HCT116 (cell line): ENCODE measurements around the gene PARVA. TPM values are rescaled to one million over a fixed set of nuclear protein-coding genes. Genes with fewer than 3 reads are reported as not detected.

ENCODE experiments used
- ATAC-seq: fragments of 200-7000 bp; cut with Tn5 transposase; 2 replicates; pipeline ENCODE4 v1.9.1; 2020; ENCODE audit warnings: mild to moderate bottlenecking, moderate library complexity
- BruUV-seq: library from RNA; stranded (reverse); fragments of 400-500 nt; replicated peaks from 2 replicates; lab custom pipeline; 2021; lab: Mats Ljungman, UMichigan
- CTCF ChIA-PET: fragments of 300-600 bp; sonication (Branson Sonifier 250); formaldehyde crosslinking; loops from one replicate; lab custom pipeline; 2021; ENCODE audit warnings: antibody characterized with exemption; lab: Charles Lee
- POLR2A ChIA-PET: fragments of 300-600, 350-600 bp; sonication (Branson Sonifier 250); formaldehyde crosslinking; loops from one replicate; lab custom pipeline; 2021; ENCODE audit warnings: antibody characterized with exemption; lab: Charles Lee
- RAD21 ChIA-PET, 2 experiments: fragments of 300-600 bp; sonication (Branson Sonifier 250); formaldehyde crosslinking; loops; one replicate each; lab custom pipeline; 2023; ENCODE audit warnings: low total read pairs in 2 of 2; ENCODE audit not compliant: uncharacterized antibody in 2 of 2, unreplicated experiment in 2 of 2, low non-redundant PET in 1 of 2; lab: Charles Lee
- DNase-seq: peaks from one replicate; pipeline ENCODE4 v3.0.0-alpha.2; 2010; ENCODE audit warnings: low read depth, low spot score
- H2AFZ ChIP-seq: fragments of 200-600 bp; shearing (Covaris generic), sonication (generic); 2 replicates; pipeline ENCODE4 v1.6.1; 2017; ENCODE audit warnings: low read depth, mixed run types, mixed read lengths, antibody characterized with exemption, low read length; ENCODE audit not compliant: poor library complexity, severe bottlenecking
- H3K27ac ChIP-seq: 2 replicates; pipeline ENCODE4 v1.5.1; 2012; ENCODE audit warnings: low read depth, low read length
- H3K27me3 ChIP-seq: fragments of 200-600 bp; sonication (generic); 2 replicates; pipeline ENCODE4 v1.6.1; 2016; ENCODE audit warnings: mixed run types, low read length, mixed read lengths; ENCODE audit not compliant: insufficient read depth
- H3K36me3 ChIP-seq, 2 experiments: fragments of 200-500 bp in 1 of 2; fragments of 200-600 bp in 1 of 2; sonication (Bioruptor generic) in 1 of 2; sonication (generic) in 1 of 2; 2 replicates each; pipeline versions ENCODE4 v1.5.1 to v1.6.1; 2014 to 2016; ENCODE audit warnings: low read length in 2 of 2, inconsistent platforms in 1 of 2, mixed read lengths in 1 of 2, mixed run types in 1 of 2; ENCODE audit not compliant: insufficient read depth in 2 of 2, control insufficient read depth in 1 of 2
- H3K4me1 ChIP-seq, 2 experiments: fragments of 200-600 bp in 1 of 2; sonication (generic) in 1 of 2; 2 replicates each; pipeline versions ENCODE4 v1.5.1 to v1.6.1; 2012 to 2017; ENCODE audit warnings: low read length in 2 of 2, inconsistent platforms in 1 of 2, mild to moderate bottlenecking in 1 of 2, mixed read lengths in 1 of 2, mixed run types in 1 of 2, moderate library complexity in 1 of 2; ENCODE audit not compliant: insufficient read depth in 2 of 2, control insufficient read depth in 1 of 2
- H3K4me2 ChIP-seq: fragments of 200-600 bp; sonication (generic); 2 replicates; pipeline ENCODE4 v1.6.1; 2017; ENCODE audit warnings: mixed run types, low read length, mixed read lengths
- H3K4me3 ChIP-seq, 2 experiments: fragments of 200-600 bp in 1 of 2; sonication (generic) in 1 of 2; replicated peaks in 1 of 2; 2 replicates each; pipeline ENCODE4 v1.5.1; 2011 to 2016; ENCODE audit warnings: low read length in 2 of 2, control low read depth in 1 of 2, low read depth in 1 of 2, mild to moderate bottlenecking in 1 of 2, mixed read lengths in 1 of 2, mixed run types in 1 of 2
- H3K79me2 ChIP-seq: fragments of 200-600 bp; sonication (generic); 2 replicates; pipeline ENCODE4 v1.6.1; 2017; ENCODE audit warnings: mild to moderate bottlenecking, mixed run types, low read length, moderate library complexity, mixed read lengths; ENCODE audit not compliant: insufficient read depth
- H3K9ac ChIP-seq: fragments of 200-600 bp; sonication (generic); 2 replicates; pipeline ENCODE4 v1.6.1; 2016; ENCODE audit warnings: low read length, mixed read lengths
- H3K9me2 ChIP-seq: fragments of 200-600 bp; sonication (generic), shearing (Covaris generic); 2 replicates; pipeline ENCODE4 v1.6.1; 2017; ENCODE audit warnings: mixed run types, mild to moderate bottlenecking, moderate library complexity; ENCODE audit not compliant: insufficient read depth
- H3K9me3 ChIP-seq, 2 experiments: fragments of 200-500 bp in 1 of 2; fragments of 200-600 bp in 1 of 2; sonication (Bioruptor generic) in 1 of 2; sonication (generic) in 1 of 2; 2 replicates each; pipeline ENCODE4 v1.6.1; 2014 to 2017; ENCODE audit warnings: low read length in 2 of 2, mixed read lengths in 2 of 2, inconsistent platforms in 1 of 2, low read depth in 1 of 2, mild to moderate bottlenecking in 1 of 2, mixed run types in 1 of 2, moderate library complexity in 1 of 2; ENCODE audit not compliant: control insufficient read depth in 1 of 2, insufficient read depth in 1 of 2
- H4K20me1 ChIP-seq: fragments of 200-600 bp; sonication (generic), shearing (Covaris generic); 2 replicates; pipeline ENCODE4 v1.6.1; 2017; ENCODE audit warnings: mixed run types, mild to moderate bottlenecking, moderate library complexity; ENCODE audit not compliant: insufficient read depth
- CEBPB ChIP-seq: IDR thresholded peaks from 2 replicates; pipeline ENCODE4 v1.6.1; 2012; ENCODE audit warnings: low read depth
- CTCF ChIP-seq, 3 experiments: fragments of 200-600 bp in 1 of 3; sonication (generic) in 1 of 3; IDR thresholded peaks in 2 of 3; conservative IDR thresholded peaks in 1 of 3; 2 replicates each; pipeline ENCODE4 v1.5.1; 2012 to 2017; ENCODE audit warnings: low read depth in 2 of 3, low read length in 2 of 3, antibody characterized with exemption in 1 of 3, borderline replicate concordance in 1 of 3, control low read depth in 1 of 3, mild to moderate bottlenecking in 1 of 3, mixed read lengths in 1 of 3, mixed run types in 1 of 3, moderate library complexity in 1 of 3; ENCODE audit not compliant: insufficient read depth in 1 of 3
- EZH2phosphoT487 ChIP-seq: fragments of 200-600 bp; IDR thresholded peaks from 2 replicates; pipeline ENCODE4 v1.6.1; 2018; ENCODE audit warnings: antibody characterized with exemption, borderline replicate concordance
- FOSL1 ChIP-seq: IDR thresholded peaks from 2 replicates; pipeline ENCODE4 v1.6.1; 2012; ENCODE audit warnings: low read depth
- JUND ChIP-seq: IDR thresholded peaks from 2 replicates; pipeline ENCODE4 v1.6.1; 2012
- POLR2A ChIP-seq: IDR thresholded peaks from 2 replicates; pipeline ENCODE4 v1.7.0; 2011; ENCODE audit warnings: borderline replicate concordance; ENCODE audit not compliant: insufficient read depth, insufficient read length; ENCODE audit errors: extremely low read depth
- RAD21 ChIP-seq: IDR thresholded peaks from 2 replicates; pipeline ENCODE4 v1.6.1; 2012; ENCODE audit warnings: low read depth, mild to moderate bottlenecking
- SIN3A ChIP-seq: IDR thresholded peaks from 2 replicates; pipeline ENCODE4 v1.6.1; 2012; ENCODE audit warnings: low read depth
- TCF7L2 ChIP-seq: IDR thresholded peaks from 2 replicates; pipeline ENCODE4 v1.7.0; 2011; ENCODE audit warnings: borderline replicate concordance, inconsistent platforms; ENCODE audit not compliant: insufficient read depth, insufficient read length; ENCODE audit errors: extremely low read depth
- ZNF274 ChIP-seq: fragments of 200-500 bp; sonication (Bioruptor generic); IDR thresholded peaks from 2 replicates; pipeline ENCODE4 v1.6.1; 2014; ENCODE audit warnings: mild to moderate bottlenecking, low read depth, low read length, inconsistent platforms
- intact Hi-C: fragments of 100-400 bp; cut with micrococcal nuclease; formaldehyde crosslinking; loops from 2 replicates; pipeline ENCODE4 v1.10.0; 2022
- total RNA-seq: library from RNA; stranded (reverse); gene quantifications from one replicate; pipeline ENCODE4 v1.2.1, GENCODE V29; 2021; ENCODE audit not compliant: unreplicated experiment
- TF ChIP-seq, protein P1 (sequence below): IDR thresholded peaks from 2 replicates; pipeline ENCODE4 v1.6.1; 2011; ENCODE audit warnings: mild to moderate bottlenecking, low read length, moderate library complexity; ENCODE audit not compliant: insufficient replicate concordance; ENCODE audit errors: extremely low read depth

Gene PARVA
- total RNA-seq, 1 experiment from 2014 or later, result 18.4 TPM

DNA sequence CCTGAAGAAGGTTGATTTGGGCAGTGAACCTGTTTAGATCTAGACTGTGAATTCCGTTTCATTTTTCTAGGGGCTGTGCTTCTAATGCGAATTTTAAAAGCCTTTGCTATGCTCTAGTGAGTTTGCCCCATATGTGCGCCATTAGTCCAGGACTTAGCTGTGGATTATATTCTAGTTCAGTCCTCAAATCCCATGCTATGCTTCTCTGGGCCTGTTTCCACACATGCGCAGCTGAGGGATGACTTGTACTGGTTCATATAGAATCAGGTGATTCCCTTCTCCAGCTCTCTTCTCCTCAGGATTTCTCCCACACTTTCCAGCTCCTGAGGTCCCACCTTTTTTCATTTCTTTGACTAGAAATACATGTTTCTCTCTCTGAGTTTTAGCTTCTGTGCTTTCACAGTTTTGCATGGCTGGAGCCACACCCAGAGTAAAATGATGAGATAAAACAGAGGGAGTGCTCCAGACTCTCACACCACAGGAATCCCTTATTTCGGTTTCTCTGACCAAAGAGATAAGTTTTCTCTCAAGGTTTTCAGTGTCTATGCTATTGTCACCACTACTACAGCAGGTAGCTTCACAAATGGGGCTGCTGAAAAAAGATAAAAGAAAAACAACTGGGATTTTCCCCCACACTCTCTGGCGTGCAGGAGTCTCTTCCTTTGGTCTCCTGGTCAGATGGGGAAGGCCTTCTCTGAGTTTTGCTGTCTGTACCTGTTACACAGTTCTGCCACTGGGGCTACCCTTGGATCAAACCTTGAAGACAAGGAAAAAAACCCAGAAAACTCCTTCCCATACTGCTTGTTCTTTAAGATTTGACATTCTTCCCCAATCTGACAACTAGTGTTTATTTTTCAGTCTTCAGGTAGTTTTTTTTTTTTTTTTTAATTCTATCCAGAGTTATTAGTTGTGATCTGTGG, 200.6 kb downstream of the PARVA start:
- Histone ChIP-seq H3K9me2 (no peaks in the 10 kb centered on the region; the same call in 1 of the 2 replicates), H3K79me2 (no peaks in the 10 kb centered on the region), H3K4me1 (peaks cover 6 to 10% of the 10 kb centered on the region in 2 experiments; a peak in 3 of 4 replicates), H3K27me3 (no peaks in the 10 kb centered on the region), H3K27ac (no peak overlapping the region), H4K20me1 (no peaks in the 10 kb centered on the region), H2AFZ (peak overlapping the region; percentile 79), H3K4me3 (no peak overlapping the region), H3K9me3 (no peaks in the 10 kb centered on the region), H3K4me2 (no peak overlapping the region), H3K36me3 (no peaks in the 10 kb centered on the region), H3K9ac (no peak overlapping the region)
- no peak for DNase-seq
- TF ChIP-seq JUND (no peak), CTCF (IDR thresholded peaks at IDR 0.05 in 2 of 3, conservative IDR thresholded peaks at IDR 0.05 in 1 of 3; ENCODE audit: borderline replicate concordance in 1 of 3, insufficient read depth in 1 of 3, low read depth in 2 of 3, low read length in 2 of 3) (peak in 2 of 3 experiments; percentile 31 to 35; a peak in 2 of 6 replicates), SIN3A (no peak)
- intact Hi-C loops, result no loop called here
- no TSS peak for BruUV-seq
- RAD21 ChIA-PET, result no interaction called here
- POLR2A ChIA-PET, result interaction anchor here (1.4 kb wide), 1 partner anchor 9 kb away, joined by 3 read pairs; no protein-coding TSS in a partner anchor
- ATAC-seq, result peak; percentile 79
- CTCF ChIA-PET, result interaction anchor here (1.0 to 1.2 kb wide), 2 partner anchors 289 to 336 kb away, joined by 3 read pairs; no protein-coding TSS in a partner anchor

DNA sequence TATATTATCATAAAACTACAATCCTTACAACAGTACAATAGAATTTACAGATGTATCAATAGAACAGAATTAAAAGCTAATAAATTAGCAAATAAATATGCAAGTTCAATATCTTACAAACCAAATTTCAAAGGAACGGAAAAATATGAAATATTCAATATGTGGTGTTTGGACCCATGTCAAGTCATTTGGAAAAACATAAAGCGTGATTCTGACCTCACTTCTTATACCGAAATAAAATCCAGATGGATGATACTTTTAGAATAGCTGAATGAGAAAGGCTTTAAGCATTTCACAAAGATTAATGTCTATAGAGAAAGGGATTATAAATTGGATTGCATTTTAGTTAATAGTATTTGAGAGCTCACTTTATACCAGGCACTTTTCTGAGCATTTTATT, 204.0 kb downstream of the PARVA start:
- ChIA-PET CTCF (no interaction called here), POLR2A (no interaction called here), RAD21 (no interaction called here)
- Histone ChIP-seq H3K36me3 (no peaks in the 10 kb centered on the region), H3K4me1 (peaks cover 6 to 10% of the 10 kb centered on the region in 2 experiments; a peak in 3 of 4 replicates), H3K27me3 (no peaks in the 10 kb centered on the region), H2AFZ (peak overlapping the region; percentile 79), H3K4me3 (no peak overlapping the region), H3K9ac (no peak overlapping the region), H3K27ac (no peak overlapping the region), H3K79me2 (no peaks in the 10 kb centered on the region), H3K9me3 (no peaks in the 10 kb centered on the region), H3K9me2 (no peaks in the 10 kb centered on the region; the same call in 1 of the 2 replicates), H4K20me1 (no peaks in the 10 kb centered on the region), H3K4me2 (peak overlapping the region; percentile 50)
- DNase-seq (no peak), ATAC-seq (no peak)
- TF ChIP-seq RAD21, result no peak
- TF ChIP-seq EZH2phosphoT487, result no peak
- no peak for TF ChIP-seq TCF7L2
- TF ChIP-seq ZNF274, result no peak
- TF ChIP-seq CEBPB, result no peak
- no peak for TF ChIP-seq POLR2A
- TF ChIP-seq SIN3A, result no peak
- TF ChIP-seq, protein P1, sequence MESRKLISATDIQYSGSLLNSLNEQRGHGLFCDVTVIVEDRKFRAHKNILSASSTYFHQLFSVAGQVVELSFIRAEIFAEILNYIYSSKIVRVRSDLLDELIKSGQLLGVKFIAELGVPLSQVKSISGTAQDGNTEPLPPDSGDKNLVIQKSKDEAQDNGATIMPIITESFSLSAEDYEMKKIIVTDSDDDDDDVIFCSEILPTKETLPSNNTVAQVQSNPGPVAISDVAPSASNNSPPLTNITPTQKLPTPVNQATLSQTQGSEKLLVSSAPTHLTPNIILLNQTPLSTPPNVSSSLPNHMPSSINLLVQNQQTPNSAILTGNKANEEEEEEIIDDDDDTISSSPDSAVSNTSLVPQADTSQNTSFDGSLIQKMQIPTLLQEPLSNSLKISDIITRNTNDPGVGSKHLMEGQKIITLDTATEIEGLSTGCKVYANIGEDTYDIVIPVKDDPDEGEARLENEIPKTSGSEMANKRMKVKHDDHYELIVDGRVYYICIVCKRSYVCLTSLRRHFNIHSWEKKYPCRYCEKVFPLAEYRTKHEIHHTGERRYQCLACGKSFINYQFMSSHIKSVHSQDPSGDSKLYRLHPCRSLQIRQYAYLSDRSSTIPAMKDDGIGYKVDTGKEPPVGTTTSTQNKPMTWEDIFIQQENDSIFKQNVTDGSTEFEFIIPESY, result no peak
- no peak for TF ChIP-seq FOSL1
- no TSS peak for BruUV-seq
- intact Hi-C loops, result loop anchor here (10.0 kb wide), 1 partner anchor 247 kb away; no protein-coding TSS in a partner anchor
